BLaER1 treated with 17β-estradiol and CSF1 and Interleukin-3, amounts not matched to agents 10 nM and 100 nM (cell line): ENCODE results near the gene CDH2.

Experiments
- H3K27ac ChIP-seq, 11 experiments: shearing (Covaris generic); formaldehyde crosslinking; 2 replicates each; pipeline ENCODE4 v1.8.1; 2022
- H3K27me3 ChIP-seq, 11 experiments: shearing (Covaris generic); formaldehyde crosslinking; 2 replicates each; pipeline ENCODE4 v1.8.1; 2022
- H3K36me3 ChIP-seq, 11 experiments: shearing (Covaris generic); formaldehyde crosslinking; 2 replicates each; pipeline ENCODE4 v1.8.1; 2022
- H3K4me1 ChIP-seq, 10 experiments: shearing (Covaris generic); formaldehyde crosslinking; 2 replicates each; pipeline ENCODE4 v1.8.1; 2022
- H3K4me2 ChIP-seq, 11 experiments: shearing (Covaris generic); formaldehyde crosslinking; 2 replicates each; pipeline ENCODE4 v1.8.1; 2022
- H3K4me3 ChIP-seq, 10 experiments: shearing (Covaris generic); formaldehyde crosslinking; 2 replicates each; pipeline ENCODE4 v1.8.1; 2022
- H3K9ac ChIP-seq, 11 experiments: shearing (Covaris generic); formaldehyde crosslinking; 2 replicates each; pipeline ENCODE4 v1.8.1; 2022
- H3K9me3 ChIP-seq, 11 experiments: shearing (Covaris generic); formaldehyde crosslinking; replicated peaks in 1 of 11; 2 replicates each; pipeline ENCODE4 v1.8.1; 2022
- H4K20me1 ChIP-seq, 11 experiments: shearing (Covaris generic); formaldehyde crosslinking; 2 replicates each; pipeline ENCODE4 v1.8.1; 2022
- Cebpa-rat ChIP-seq, 11 experiments: shearing (Covaris generic); IDR thresholded peaks; 2 replicates each; pipeline ENCODE4 v1.8.1; 2022

Gene CDH2

DNA sequence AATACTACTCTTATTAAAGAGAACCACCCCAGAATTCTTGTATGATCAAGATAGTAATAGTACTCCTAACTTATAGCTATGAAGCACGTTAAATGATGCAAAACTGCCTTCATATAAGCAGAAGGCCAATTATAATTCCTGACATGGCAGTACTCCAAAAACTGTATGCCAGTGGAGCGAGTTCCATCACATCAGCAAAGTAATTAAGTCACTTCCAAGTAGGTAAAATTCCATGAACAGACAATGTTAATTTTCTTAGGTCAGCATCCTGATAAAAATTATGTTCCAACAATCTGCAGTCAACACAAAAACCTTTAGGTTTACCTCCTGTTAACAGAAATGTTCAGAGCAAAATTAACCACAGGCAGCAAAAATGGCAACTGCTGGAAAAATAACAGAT is 136.7 kb downstream of the CDH2 start:
- peaks cover 0 to 7% (median 0%) of the 10 kb centered on the region in 10 experiments; a peak in 2 of 20 replicates for H3K4me1 ChIP-seq
- H3K9me3 ChIP-seq, result no peaks in the 10 kb centered on the region
- no peak overlapping the region for H3K4me3 ChIP-seq
- H3K9ac ChIP-seq, result no peak overlapping the region
- H4K20me1 ChIP-seq, result no peaks in the 10 kb centered on the region
- H3K27ac ChIP-seq, result no peak overlapping the region
- H3K4me2 ChIP-seq, result no peak overlapping the region
- no peaks in the 10 kb centered on the region for H3K27me3 ChIP-seq
- no peak for TF ChIP-seq Cebpa-rat (IDR thresholded peaks at IDR 0.05)
- H3K36me3 ChIP-seq, result no peaks in the 10 kb centered on the region

DNA sequence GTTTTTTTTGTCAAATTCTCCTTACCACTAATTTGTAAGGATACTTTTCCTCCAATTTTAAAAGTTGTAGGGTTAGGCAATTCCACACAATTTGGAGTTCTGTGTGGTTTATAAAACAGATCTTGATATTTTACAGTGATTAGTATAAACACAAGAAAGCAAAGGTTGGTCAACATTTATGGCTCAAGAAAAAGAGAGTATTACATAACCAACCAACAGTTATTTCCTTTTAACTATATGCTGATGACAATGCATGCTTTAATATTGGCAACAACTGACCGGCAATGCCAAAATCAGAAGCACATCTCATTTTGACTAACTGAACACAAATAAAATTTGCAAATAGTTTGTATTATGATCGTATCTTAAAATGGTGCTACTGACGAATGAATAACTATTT is 137.2 kb downstream of the CDH2 start:
- Histone ChIP-seq H3K4me2 (no peak overlapping the region), H4K20me1 (no peaks in the 10 kb centered on the region), H3K4me3 (no peak overlapping the region), H3K9ac (no peak overlapping the region), H3K9me3 (no peaks in the 10 kb centered on the region), H3K36me3 (no peaks in the 10 kb centered on the region), H3K4me1 (peaks cover 0 to 7% (median 0%) of the 10 kb centered on the region in 10 experiments; a peak in 2 of 20 replicates), H3K27me3 (no peaks in the 10 kb centered on the region), H3K27ac (no peak overlapping the region)
- no peak for TF ChIP-seq Cebpa-rat (IDR thresholded peaks at IDR 0.05)

DNA sequence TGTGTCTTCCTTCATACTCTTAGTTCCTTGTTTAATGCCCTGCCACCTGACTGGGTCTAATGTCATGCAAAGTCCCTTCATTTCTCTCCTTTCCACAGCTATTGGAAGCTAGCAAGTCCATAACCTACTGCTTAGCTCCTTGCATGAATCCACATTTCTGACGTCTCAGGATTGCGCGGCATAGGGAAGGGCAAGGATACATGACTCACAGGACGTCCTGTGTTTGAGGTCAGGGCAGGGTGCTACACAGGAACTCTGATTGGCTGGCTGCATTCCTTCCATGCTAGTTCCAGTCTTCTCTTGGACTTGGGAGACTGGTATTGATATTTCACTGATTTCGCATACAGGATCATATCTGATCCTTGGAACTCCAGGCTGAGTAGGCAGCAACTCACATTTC is 137.9 kb downstream of the CDH2 start:
- TF ChIP-seq Cebpa-rat (IDR thresholded peaks at IDR 0.05), result no peak
- Histone ChIP-seq H3K27me3 (no peaks in the 10 kb centered on the region), H3K9me3 (no peaks in the 10 kb centered on the region), H3K9ac (no peak overlapping the region), H3K36me3 (no peaks in the 10 kb centered on the region), H3K4me3 (no peak overlapping the region), H3K27ac (no peak overlapping the region), H3K4me2 (peak overlapping the region in 2 of 11 experiments; percentile 17 to 22; a peak in 2 of 22 replicates), H3K4me1 (peaks cover 0 to 7% (median 0%) of the 10 kb centered on the region in 10 experiments; a peak in 2 of 20 replicates), H4K20me1 (no peaks in the 10 kb centered on the region)

DNA sequence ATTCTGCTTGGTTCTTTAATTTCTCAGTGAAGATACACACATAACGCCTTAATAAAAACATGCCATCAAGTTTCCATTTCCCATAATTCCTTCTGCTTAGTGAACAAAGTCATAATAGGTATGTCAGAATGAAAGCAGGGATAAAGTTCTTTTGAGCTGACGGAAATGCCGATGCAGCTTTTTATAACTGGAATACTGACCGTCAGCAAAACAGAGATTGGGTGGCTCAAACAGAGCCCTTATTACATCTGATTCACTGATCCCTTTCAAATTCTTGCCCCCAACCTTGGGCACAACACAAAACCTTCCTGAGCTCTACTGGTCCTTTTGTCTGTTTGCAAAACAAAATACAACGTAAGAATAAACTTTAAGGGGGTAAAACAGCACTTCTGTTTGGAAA is 140.4 kb downstream of the CDH2 start:
- Histone ChIP-seq H3K27me3 (no peaks in the 10 kb centered on the region), H3K9ac (no peak overlapping the region), H3K4me2 (no peak overlapping the region), H3K9me3 (no peaks in the 10 kb centered on the region), H3K4me1 (peaks cover 0 to 7% (median 0%) of the 10 kb centered on the region in 10 experiments; a peak in 2 of 20 replicates), H3K4me3 (no peak overlapping the region), H3K36me3 (no peaks in the 10 kb centered on the region), H4K20me1 (no peaks in the 10 kb centered on the region), H3K27ac (no peak overlapping the region)
- TF ChIP-seq Cebpa-rat (IDR thresholded peaks at IDR 0.05), result no peak

DNA sequence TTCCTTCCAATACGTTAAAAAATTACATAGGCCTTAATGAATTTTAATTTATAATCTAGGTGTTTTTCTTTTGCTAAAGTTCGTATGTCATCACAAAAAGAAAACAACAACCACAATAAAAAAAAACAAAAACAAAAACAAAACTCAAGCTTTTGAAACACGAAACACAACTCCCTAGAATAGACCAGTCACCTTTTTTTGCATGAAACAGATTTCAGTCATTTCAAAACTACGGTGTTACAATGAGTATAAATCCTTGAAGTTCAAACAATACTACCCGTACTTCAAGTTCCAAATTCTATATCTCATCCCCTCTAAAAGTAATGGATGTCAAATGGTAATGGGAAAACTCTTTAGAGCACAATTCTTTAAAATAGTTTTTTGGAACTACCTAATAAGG is 142.4 kb downstream of the CDH2 start:
- H3K4me1 ChIP-seq, result peaks cover 0 to 6% (median 0%) of the 10 kb centered on the region in 10 experiments; a peak in 2 of 20 replicates
- H3K4me3 ChIP-seq, result no peak overlapping the region
- H3K36me3 ChIP-seq, result no peaks in the 10 kb centered on the region
- H3K27me3 ChIP-seq, result no peaks in the 10 kb centered on the region
- no peak overlapping the region for H3K9ac ChIP-seq
- H4K20me1 ChIP-seq, result no peaks in the 10 kb centered on the region
- H3K9me3 ChIP-seq, result no peaks in the 10 kb centered on the region
- H3K4me2 ChIP-seq, result no peak overlapping the region
- TF ChIP-seq Cebpa-rat (IDR thresholded peaks at IDR 0.05), result no peak
- H3K27ac ChIP-seq, result no peak overlapping the region

DNA sequence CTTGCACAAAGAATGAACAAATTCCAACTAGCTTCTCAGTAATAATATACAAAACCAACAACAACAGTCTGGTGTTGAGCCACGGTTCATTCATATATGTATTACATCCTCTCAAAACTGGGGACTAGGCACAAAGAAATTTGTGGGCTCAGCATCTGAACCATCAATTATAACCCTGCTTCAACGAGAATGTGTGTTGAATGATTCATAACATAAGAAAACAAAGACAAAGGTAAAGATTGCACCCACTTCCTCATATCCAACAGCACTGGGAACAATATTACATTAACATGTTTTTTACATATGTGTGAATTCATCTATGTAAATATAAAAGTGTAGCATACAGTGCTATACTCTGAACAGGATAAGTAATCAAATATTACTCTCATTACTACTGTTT is 144.8 kb downstream of the CDH2 start:
- no peak for TF ChIP-seq Cebpa-rat (IDR thresholded peaks at IDR 0.05)
- H4K20me1 ChIP-seq, result no peaks in the 10 kb centered on the region
- no peaks in the 10 kb centered on the region for H3K27me3 ChIP-seq
- H3K36me3 ChIP-seq, result no peaks in the 10 kb centered on the region
- H3K4me2 ChIP-seq, result no peak overlapping the region
- no peaks in the 10 kb centered on the region for H3K9me3 ChIP-seq
- no peak overlapping the region for H3K4me3 ChIP-seq
- H3K9ac ChIP-seq, result no peak overlapping the region
- no peaks in the 10 kb centered on the region for H3K4me1 ChIP-seq
- H3K27ac ChIP-seq, result no peak overlapping the region

DNA sequence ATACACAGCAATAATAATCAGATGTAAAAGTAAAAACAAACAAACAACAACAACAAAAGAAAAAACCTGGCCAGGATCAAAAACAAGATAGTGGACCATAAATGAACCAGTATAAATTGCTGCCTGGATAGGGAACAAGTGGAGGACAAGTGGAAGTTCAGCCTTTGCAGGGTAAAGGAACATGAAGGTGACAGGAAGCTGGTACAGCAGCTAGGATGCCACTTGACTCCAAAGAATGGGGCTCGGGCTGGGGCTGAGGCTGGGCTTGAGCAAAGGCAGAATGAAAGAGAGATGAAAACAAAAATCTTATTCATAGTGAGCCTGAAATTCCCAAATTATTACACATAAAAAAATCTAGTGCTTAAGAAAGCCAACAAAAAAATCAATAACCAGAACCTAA is 146.5 kb downstream of the CDH2 start:
- Histone ChIP-seq H3K9me3 (no peaks in the 10 kb centered on the region), H4K20me1 (no peaks in the 10 kb centered on the region), H3K4me2 (no peak overlapping the region), H3K27me3 (no peaks in the 10 kb centered on the region), H3K9ac (no peak overlapping the region), H3K4me3 (no peak overlapping the region), H3K4me1 (no peaks in the 10 kb centered on the region), H3K27ac (no peak overlapping the region), H3K36me3 (no peaks in the 10 kb centered on the region)
- TF ChIP-seq Cebpa-rat (IDR thresholded peaks at IDR 0.05), result no peak

DNA sequence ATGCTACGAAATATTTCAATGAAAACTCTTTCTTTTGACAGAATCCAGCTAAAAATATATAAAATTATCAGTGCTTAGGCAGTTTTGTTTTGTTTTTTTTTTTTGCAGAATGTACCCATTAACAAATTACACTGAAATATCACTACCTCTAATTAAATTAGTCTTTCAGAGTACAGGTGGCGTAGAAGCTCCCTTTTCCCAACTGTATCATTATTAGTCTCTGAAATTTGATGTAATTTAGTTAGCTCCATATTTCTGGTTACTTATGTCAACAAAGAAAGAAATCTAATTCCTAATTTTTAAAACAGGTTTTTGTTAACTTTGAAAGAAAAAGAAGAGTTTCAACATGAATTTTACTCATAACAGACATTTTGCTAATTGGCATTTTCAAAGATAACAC is 149.2 kb downstream of the CDH2 start:
- Histone ChIP-seq H3K27ac (no peak overlapping the region), H3K27me3 (no peaks in the 10 kb centered on the region), H3K9ac (no peak overlapping the region), H3K4me3 (no peak overlapping the region), H4K20me1 (no peaks in the 10 kb centered on the region), H3K9me3 (no peaks in the 10 kb centered on the region), H3K36me3 (no peaks in the 10 kb centered on the region), H3K4me1 (no peaks in the 10 kb centered on the region), H3K4me2 (no peak overlapping the region)
- TF ChIP-seq Cebpa-rat (IDR thresholded peaks at IDR 0.05), result no peak

DNA sequence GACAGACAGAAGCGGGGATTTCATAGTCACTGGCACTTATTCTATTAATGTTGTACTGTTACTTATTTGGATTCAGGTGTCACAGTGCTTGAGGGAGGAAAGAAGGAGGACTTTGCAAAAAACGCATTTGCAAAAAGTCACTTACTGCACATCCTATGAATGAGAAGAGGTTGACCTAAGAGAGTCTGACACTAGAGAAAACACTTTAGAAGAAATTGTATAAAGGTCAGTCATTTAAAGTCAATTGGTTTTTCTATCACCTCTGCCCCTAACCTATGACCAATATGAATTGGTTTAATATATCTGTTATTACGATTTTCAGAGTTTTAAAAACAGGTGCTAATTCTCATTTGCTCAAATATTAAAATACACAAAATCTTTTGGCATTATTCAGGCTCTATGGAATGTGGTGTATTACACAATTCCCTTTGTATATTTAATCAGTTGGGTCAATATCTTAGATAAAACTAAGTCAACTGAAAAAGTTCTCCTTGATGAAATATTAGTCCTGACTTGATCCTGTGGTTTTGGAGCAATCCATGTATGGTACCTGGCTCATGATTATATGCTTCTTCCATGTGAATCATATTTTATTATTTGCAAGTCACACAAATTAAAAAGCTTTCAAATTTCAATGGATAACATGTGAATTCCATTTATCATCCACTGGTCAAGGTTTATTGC is 157.4 kb downstream of the CDH2 start:
- Histone ChIP-seq H4K20me1 (no peaks in the 10 kb centered on the region), H3K4me1 (no peaks in the 10 kb centered on the region), H3K4me2 (no peak overlapping the region), H3K36me3 (no peaks in the 10 kb centered on the region), H3K27me3 (no peaks in the 10 kb centered on the region), H3K27ac (no peak overlapping the region), H3K9ac (no peak overlapping the region), H3K4me3 (no peak overlapping the region), H3K9me3 (no peaks in the 10 kb centered on the region)
- no peak for TF ChIP-seq Cebpa-rat (IDR thresholded peaks at IDR 0.05)

DNA sequence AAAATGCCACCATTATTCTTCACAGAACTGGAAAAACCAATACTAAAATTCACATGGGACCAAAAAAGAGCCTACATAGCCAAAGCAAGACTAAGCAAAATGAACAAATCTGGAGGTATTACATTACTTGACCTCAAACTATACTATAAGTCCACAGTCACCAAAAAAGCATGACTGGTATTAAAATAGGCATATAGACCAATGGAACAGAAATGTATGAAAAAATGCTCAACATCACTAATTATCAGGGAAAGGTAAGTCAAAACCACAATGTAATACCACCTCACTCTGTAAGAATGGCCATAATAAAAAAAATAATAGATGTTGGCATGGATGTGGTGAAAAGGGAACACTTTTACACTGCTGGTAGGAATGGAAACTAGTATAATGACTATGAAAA is 158.6 kb downstream of the CDH2 start:
- Histone ChIP-seq H3K9ac (no peak overlapping the region), H3K36me3 (no peaks in the 10 kb centered on the region), H3K9me3 (no peaks in the 10 kb centered on the region), H3K27me3 (no peaks in the 10 kb centered on the region), H3K27ac (no peak overlapping the region), H4K20me1 (no peaks in the 10 kb centered on the region), H3K4me1 (no peaks in the 10 kb centered on the region), H3K4me3 (no peak overlapping the region), H3K4me2 (no peak overlapping the region)
- TF ChIP-seq Cebpa-rat (IDR thresholded peaks at IDR 0.05), result no peak
